HG03025 (cell line): ENCODE data around the gene ASIP.
A peak's percentile ranks its signal among the peaks of the same experiment; 100 is the strongest.

ENCODE experiments used
- ATAC-seq: cut with Tn5 transposase; IDR thresholded peaks from one replicate; pipeline ENCODE4 v1.9.1; 2021; ENCODE audit warnings: mild to moderate bottlenecking, moderate library complexity; ENCODE audit not compliant: unreplicated experiment, low FRiP score

Gene ASIP

GRCh38 chr20:34309691-34310090, 68.5 kb downstream of the ASIP start:
- no peak for ATAC-seq

GRCh38 chr20:34310481-34311117, 69.4 kb downstream of the ASIP start:
- ATAC-seq, result no peak

GRCh38 chr20:34311118-34312023, 70.1 kb downstream of the ASIP start:
- ATAC-seq, result no peak

- no peak for ATAC-seq
Observed at GRCh38 chr20:34312024-34312460, 70.8 kb downstream of the ASIP start.

- ATAC-seq, result peak; percentile 51
Observed at GRCh38 chr20:34312544-34313217, 71.5 kb downstream of the ASIP start.

- ATAC-seq, result no peak
Observed at GRCh38 chr20:34315236-34315635, 74.0 kb downstream of the ASIP start.

- ATAC-seq, result no peak
Observed at GRCh38 chr20:34316196-34316814, 75.1 kb downstream of the ASIP start.
